NCI-H2196 treated with DMSO at 0.1 percent for 48 hours (cell line): ENCODE data around the gene CCDC127.
"Not testable (repeated sequence)": the region's sequence is repeated elsewhere in the genome, so short reads cannot be mapped to it uniquely, and the experiment has no call there.

Experiments used
- DNase-seq: peaks from one replicate; lab custom pipeline; 2025; ENCODE audit not compliant: unreplicated experiment; lab: John Stamatoyannopoulos, UW

CCDC127 gene

GRCh38 chr5:235527-235926, 17.6 kb upstream of the CCDC127 start:
- DNase-seq = not testable (repeated sequence)

DNA sequence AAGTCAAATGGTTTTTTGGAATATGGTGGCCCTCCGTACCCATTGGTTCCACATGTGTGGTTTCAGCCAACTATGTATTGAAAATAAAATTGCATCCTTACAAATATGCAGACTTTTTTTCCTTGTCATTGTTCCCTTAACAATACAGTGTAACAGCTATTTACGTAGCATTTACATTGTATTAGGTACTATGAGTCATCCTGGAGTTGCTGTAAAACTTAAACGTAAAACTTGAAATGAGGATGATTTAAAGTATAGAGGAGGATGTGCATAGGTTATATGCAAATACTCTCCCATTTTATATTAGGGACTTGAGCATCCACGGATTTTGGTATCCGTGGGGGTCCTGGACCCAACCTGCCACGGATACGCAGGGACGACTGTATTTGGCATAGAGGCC, 16.5 kb upstream of the CCDC127 start:
- DNase-seq = no peak

GRCh38 chr5:233426-233825, 15.5 kb upstream of the CCDC127 start:
- not testable (repeated sequence) for DNase-seq

GRCh38 chr5:231661-232060, 13.7 kb upstream of the CCDC127 start:
- DNase-seq = no peak

DNA sequence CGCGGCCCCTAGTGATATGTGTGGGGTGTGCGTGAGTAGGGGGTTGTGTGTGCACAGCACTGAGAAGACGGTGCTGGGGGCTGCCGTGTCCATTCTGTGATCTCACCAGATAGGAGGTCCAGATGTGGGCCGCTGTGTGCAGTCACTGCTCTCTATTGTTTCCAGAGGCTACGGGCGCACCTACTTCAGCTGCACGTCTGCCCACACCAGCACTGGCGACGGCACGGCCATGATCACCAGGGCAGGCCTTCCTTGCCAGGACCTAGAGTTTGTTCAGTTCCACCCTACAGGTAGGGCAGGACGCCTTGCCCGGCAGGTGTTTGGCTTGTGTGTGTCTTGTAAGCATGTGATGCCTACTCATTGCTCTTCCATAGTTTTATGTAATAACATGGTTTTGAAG, 12.8 kb upstream of the CCDC127 start:
- no peak for DNase-seq

GRCh38 chr5:228886-229285, 10.9 kb upstream of the CCDC127 start:
- no peak for DNase-seq

GRCh38 chr5:227375-227774, 9.4 kb upstream of the CCDC127 start:
- DNase-seq = not testable (repeated sequence)

- no peak for DNase-seq
These were observed 7.4 kb upstream of the CCDC127 start for GRCh38 chr5:225334-225733.

GRCh38 chr5:223791-224190, 5.8 kb upstream of the CCDC127 start:
- DNase-seq = no peak

DNA sequence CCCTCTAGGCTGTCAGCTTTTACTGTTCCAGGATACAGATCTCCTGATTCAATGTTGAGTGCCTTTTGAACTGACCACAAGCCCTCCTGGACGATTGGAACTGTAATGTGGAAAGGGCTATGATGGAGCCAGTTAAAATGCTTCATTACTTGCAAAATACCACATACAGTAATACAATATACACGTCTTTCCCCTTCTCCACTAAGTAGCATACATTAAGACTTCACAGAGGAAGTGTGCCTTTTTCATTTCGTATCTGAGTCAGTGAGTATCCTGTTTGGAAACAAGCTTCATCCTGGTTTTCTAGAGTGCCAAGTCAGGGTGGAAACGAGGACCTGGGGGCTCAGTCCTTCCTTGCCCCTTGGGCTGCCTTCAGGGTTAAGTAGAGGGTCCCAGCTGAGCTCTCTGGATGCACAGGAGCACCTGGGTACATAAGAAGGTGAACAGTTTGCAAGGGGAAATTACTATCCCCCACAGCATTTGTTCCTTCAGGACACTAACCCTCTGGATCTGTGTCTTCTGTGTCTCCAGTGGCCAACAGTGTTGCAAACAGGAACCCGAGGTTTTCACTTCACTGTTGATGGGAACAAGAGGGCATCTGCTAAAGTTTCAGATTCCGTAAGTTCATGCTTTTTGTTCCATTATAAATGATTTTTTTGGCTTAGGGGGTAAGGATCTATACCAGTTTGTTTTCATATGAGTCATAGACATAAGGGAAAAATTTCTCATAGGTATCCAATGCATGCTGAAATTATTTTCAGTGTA, 5.2 kb upstream of the CCDC127 start:
- not testable (repeated sequence) for DNase-seq

DNA sequence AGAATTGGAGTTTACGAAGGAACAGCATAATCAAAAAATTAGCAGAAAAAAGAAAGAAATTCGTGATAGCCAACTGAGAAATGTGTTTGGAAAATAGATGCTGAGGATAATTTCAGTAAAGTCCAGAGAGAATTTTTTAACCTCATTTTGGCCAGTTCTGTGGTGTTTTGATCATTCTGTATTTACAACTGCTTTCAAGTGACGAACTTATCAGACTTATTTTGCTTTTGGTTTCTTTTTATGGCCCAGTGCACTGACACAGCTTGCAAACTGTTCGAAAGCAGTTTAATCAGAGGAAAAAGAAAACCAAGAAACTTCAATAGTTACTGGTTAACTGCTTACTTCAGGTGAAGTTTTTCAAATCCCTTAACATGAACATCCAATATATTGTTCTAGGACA, 2.0 kb upstream of the CCDC127 start:
- DNase-seq = no peak

GRCh38 chr5:219460-219863, 1.5 kb upstream of the CCDC127 start:
- no peak for DNase-seq

DNA sequence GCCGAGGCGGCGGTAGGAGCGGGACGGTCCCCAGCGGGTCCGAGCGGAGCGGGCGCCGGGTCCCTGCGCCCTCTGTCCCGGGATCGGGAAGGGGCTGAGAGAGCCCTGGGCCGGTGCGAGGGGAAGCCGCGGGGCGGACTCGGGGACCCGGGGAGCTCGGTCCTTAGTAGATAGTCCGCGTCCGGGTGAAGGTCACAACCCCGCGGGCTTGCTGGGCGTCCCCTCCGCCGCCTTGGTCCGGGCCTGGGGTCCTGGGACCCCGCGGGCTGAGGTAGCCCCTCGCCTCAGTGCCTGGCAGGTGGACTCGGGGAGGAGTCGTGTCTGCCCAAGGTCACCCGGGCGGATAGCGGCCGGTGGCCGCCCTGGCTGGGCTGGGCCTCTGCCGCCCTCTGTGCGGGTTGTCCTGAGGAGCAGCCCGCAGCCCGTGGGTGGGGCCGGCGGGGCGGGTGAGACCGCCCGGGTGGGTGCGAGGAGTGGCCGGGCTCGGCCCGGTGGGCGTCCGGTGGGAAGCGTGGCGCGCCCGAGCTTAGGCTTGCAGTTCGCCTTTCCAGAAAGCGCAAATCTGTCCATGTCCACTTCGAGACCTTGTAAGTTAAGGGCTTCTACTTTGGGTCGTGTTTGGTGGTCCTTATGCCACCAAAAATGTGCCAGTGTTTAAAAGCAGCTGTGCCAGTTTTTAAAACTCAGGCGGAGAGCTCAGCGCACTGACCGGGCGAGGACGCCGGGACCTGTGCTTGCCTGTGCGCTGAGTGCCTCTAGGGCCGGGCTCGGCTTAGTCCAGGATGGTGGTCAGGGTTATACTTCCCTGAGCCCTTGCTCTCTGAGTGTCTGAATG, 721 bp upstream of the CCDC127 start:
- DNase-seq = no peak

DNA sequence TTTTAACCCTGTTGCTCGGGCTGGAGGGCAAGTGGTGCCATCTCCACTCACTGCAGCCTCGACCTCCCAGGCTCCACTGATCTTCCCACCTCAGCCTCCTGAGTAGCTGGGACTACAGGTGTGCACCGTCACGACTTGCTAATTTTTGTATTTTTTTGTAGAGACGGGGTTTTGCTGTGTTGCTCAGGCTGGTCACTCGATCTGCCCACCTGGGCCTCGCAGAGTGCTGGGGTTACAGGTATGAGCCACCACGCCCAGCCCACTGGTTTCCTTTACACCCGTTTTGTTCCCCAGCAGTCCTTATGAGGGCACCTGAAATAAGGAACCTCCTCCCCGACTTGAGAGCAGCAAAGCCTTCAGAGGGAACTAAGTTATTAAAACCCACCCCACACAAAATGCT, 1.9 kb downstream of the CCDC127 start:
- DNase-seq = not testable (repeated sequence)

DNA sequence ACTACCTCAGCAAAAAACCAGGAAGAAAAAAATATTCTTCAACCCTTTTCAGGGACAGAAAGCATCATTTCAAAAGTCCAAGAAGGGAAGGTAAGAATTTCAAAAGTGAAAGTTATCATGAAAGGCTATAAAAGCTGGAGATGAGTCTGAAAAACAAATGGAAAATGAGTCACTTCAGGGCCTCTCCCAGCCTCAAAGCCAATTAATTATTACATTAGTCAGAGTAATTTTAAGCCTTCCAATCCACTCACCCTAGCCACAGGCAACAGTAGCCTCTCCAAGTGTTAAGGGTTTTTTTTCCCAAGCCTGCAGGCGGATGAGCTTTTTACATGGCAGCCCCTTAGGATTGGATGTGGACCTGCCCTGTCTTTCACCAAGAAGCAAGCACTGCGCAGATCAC, 2.7 kb downstream of the CCDC127 start:
- not testable (repeated sequence) for DNase-seq

GRCh38 chr5:213803-214395, 4.1 kb downstream of the CCDC127 start:
- no peak for DNase-seq

DNA sequence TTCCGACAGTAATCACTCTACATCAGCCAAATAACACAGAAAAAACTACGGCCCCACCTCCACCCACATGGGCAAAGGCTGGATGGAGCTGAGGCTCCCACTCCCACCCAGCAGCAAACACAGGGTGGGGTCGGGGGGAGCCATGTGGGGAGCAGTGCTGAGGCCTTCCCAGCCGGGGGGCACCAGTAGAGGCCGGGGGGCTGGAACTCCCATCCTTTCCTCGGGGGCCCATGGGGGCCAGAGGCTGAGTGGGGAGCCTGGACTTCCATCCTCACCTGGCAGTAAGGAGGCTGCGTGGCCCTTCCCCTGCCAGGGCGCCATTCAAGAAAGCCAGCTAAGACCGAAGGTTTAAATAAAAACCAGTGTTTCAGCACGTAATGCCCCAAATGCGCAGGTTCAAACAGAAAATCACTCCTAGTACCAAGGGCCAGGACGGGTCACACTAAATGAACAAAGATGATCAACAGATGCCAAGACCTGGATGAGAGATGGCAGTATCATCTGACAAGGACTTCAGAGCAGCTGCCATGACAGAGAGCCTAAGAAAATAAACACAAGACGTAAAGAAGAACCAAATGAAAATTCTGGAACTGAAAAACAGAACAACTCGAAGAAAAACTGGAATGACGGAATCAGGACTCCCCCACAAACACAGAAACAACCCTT, 9.4 kb downstream of the CCDC127 start:
- no peak for DNase-seq

GRCh38 chr5:207599-207998, 10.4 kb downstream of the CCDC127 start:
- DNase-seq = no peak

DNA sequence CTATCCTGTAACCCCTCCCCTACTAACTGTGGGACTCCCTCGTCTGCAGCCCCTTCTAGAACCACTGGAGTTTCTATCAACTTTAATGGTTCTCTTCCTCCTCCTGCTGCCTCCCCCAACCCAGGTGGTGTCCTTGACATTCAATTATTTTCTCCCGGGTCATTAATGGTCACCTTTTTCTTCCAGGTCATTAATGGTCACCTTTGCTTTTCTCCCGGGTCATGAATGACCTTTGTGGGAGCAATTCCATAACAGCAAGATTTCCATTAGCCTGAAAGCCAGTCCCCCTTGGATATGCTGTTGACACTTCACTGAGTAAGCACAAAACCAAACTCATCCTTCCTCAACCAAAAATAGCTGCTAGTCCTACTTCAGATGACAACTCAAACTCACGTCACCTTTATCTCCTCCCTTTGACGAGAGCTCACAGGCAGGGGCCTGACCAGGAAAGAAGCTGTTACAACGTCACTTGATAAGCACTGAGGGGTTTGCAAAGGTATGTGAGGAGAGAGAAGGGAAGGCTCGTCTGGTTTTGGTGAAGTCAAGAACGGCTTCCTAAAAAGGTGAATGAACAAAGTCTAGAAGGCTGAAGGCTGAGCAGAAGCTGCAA, 10.9 kb downstream of the CCDC127 start:
- DNase-seq = no peak

GRCh38 chr5:206406-206805, 11.5 kb downstream of the CCDC127 start:
- DNase-seq = no peak
